Gastrocnemius medialis (tissue), 4 donors: Measurements from ENCODE around the gene ARMC3. TPM values are rescaled to one million over a fixed set of nuclear protein-coding genes. Genes with fewer than 3 reads are reported as not detected.

Experiments
- ATAC-seq, 2 donors: fragments of 150-250 bp; one replicate each; pipeline ENCODE4 v1.9.1; 2016
- DNase-seq, 2 donors: peaks; one replicate each; pipeline ENCODE4 v3.0.0-alpha.2; 2019
- H3K27ac ChIP-seq, 4 donors: fragments of 200-600 bp; sonication (generic); 1 replicate in 1 of 4; 2 replicates in 3 of 4; pipeline ENCODE4 v1.5.1; 2016 to 2018; ENCODE audit warnings: mild to moderate bottlenecking in 2 of 4, moderate library complexity in 1 of 4
- H3K27me3 ChIP-seq, 3 donors: fragments of 200-600 bp; sonication (generic) in 2 of 3; 1 replicate in 1 of 3; 2 replicates in 2 of 3; pipeline versions ENCODE4 v1.5.1 to v1.6.0; 2016 to 2019; ENCODE audit warnings: mild to moderate bottlenecking in 1 of 3, moderate library complexity in 1 of 3
- H3K36me3 ChIP-seq, 2 donors: fragments of 200-600 bp; sonication (generic) in 1 of 2; one replicate each; pipeline ENCODE4 v1.5.1; 2017 to 2018
- H3K4me1 ChIP-seq, 2 donors: fragments of 200-600 bp; sonication (generic) in 1 of 2; one replicate each; pipeline ENCODE4 v1.5.1; 2016 to 2017; ENCODE audit warnings: mild to moderate bottlenecking in 2 of 2
- H3K4me3 ChIP-seq, 4 donors: fragments of 200-600 bp; sonication (generic) in 3 of 4; 1 replicate in 1 of 4; 2 replicates in 3 of 4; pipeline ENCODE4 v1.5.1; 2016 to 2019; ENCODE audit warnings: mild to moderate bottlenecking in 2 of 4
- H3K9me3 ChIP-seq, 3 donors: fragments of 200-600 bp; sonication (generic) in 2 of 3; 1 replicate in 1 of 3; 2 replicates in 2 of 3; pipeline ENCODE4 v1.5.1; 2016 to 2019
- CTCF ChIP-seq, 5 experiments: fragments of 450-650 bp in 3 of 5; fragments of 200-600 bp in 2 of 5; sonication (generic) in 2 of 5; IDR thresholded peaks in 4 of 5; conservative IDR thresholded peaks in 1 of 5; 1 replicate in 4 of 5; 2 replicates in 1 of 5; pipeline ENCODE4 v1.5.1; 2016 to 2019; ENCODE audit warnings: antibody characterized with exemption in 5 of 5, mild to moderate bottlenecking in 3 of 5, moderate library complexity in 3 of 5
- POLR2A ChIP-seq, 2 donors: fragments of 450-650 bp; IDR thresholded peaks; one replicate each; pipeline ENCODE4 v1.6.1; 2017; ENCODE audit warnings: antibody characterized with exemption in 2 of 2, mild to moderate bottlenecking in 2 of 2, moderate library complexity in 2 of 2
- in situ Hi-C, 4 donors: fragments of 200-750 bp; cut with MboI; loops; one replicate each; pipeline versions ENCODE4 v1.15.0 to v1.8.0; 2017; ENCODE audit warnings: low sequenced_read_pairs in 4 of 4
- intact Hi-C: fragments of 100-400 bp; cut with DNase I; formaldehyde crosslinking; loops from one replicate; pipeline ENCODE4 v1.15.1; 2023; ENCODE audit warnings: low total_unique reads
- total RNA-seq, 4 donors: library from RNA; depleted of rRNA; stranded (reverse); fragments of >200 nt; gene quantifications; one replicate each; pipeline versions ENCODE4 v1.1.0 to v1.2.3, GENCODE V29; 2016

The ARMC3 gene
- total RNA-seq, 4 donors from 2014 or later = not detected

GRCh38 chr10:23037561-23037960, 109.7 kb downstream of the ARMC3 start:
- ATAC-seq = no peak
- in situ Hi-C loops = no loop called here
- H3K9me3 ChIP-seq = no peaks in the 10 kb centered on the region
- intact Hi-C loops = no loop called here
- TF ChIP-seq POLR2A (IDR thresholded peaks at IDR 0.05) (no peak), CTCF (IDR thresholded peaks at IDR 0.05 in 4 of 5, conservative IDR thresholded peaks at IDR 0.05 in 1 of 5) (no peak)
- no peaks in the 10 kb centered on the region for H3K4me1 ChIP-seq
- no peak overlapping the region for H3K4me3 ChIP-seq
- no peaks in the 10 kb centered on the region for H3K27me3 ChIP-seq
- H3K27ac ChIP-seq = no peak overlapping the region
- no peaks in the 10 kb centered on the region for H3K36me3 ChIP-seq
- DNase-seq = no peak

- Histone ChIP-seq H3K27me3 (no peaks in the 10 kb centered on the region), H3K36me3 (no peaks in the 10 kb centered on the region), H3K9me3 (no peaks in the 10 kb centered on the region), H3K4me3 (no peak overlapping the region), H3K4me1 (no peaks in the 10 kb centered on the region), H3K27ac (no peak overlapping the region)
- ATAC-seq (no peak), DNase-seq (no peak)
- intact Hi-C loops (no loop called here), in situ Hi-C loops (no loop called here)
- TF ChIP-seq POLR2A (IDR thresholded peaks at IDR 0.05) (no peak), CTCF (IDR thresholded peaks at IDR 0.05 in 4 of 5, conservative IDR thresholded peaks at IDR 0.05 in 1 of 5) (no peak)
Measured at GRCh38 chr10:23038172-23038571, 110.3 kb downstream of the ARMC3 start.

- Histone ChIP-seq H3K27ac (no peak overlapping the region), H3K27me3 (no peaks in the 10 kb centered on the region), H3K36me3 (no peaks in the 10 kb centered on the region), H3K9me3 (no peaks in the 10 kb centered on the region), H3K4me1 (no peaks in the 10 kb centered on the region), H3K4me3 (no peak overlapping the region)
- no peak for ATAC-seq
- intact Hi-C loops = no loop called here
- DNase-seq = no peak
- TF ChIP-seq POLR2A (IDR thresholded peaks at IDR 0.05) (no peak), CTCF (IDR thresholded peaks at IDR 0.05 in 4 of 5, conservative IDR thresholded peaks at IDR 0.05 in 1 of 5) (no peak)
- in situ Hi-C loops = no loop called here
Measured at GRCh38 chr10:23040002-23040401, 112.1 kb downstream of the ARMC3 start.

GRCh38 chr10:23046027-23046426, 118.2 kb downstream of the ARMC3 start:
- Histone ChIP-seq H3K9me3 (no peaks in the 10 kb centered on the region), H3K36me3 (no peaks in the 10 kb centered on the region), H3K27me3 (no peaks in the 10 kb centered on the region), H3K4me3 (no peak overlapping the region), H3K4me1 (no peaks in the 10 kb centered on the region), H3K27ac (no peak overlapping the region)
- intact Hi-C loops (no loop called here), in situ Hi-C loops (no loop called here)
- no peak for DNase-seq
- ATAC-seq = no peak
- TF ChIP-seq CTCF (IDR thresholded peaks at IDR 0.05 in 4 of 5, conservative IDR thresholded peaks at IDR 0.05 in 1 of 5) (no peak), POLR2A (IDR thresholded peaks at IDR 0.05) (no peak)
